ENCODE results near the gene UBE3A. TPM values are rescaled to one million over a fixed set of nuclear protein-coding genes. Genes with fewer than 3 reads are reported as not detected.

UBE3A gene
- total and polyA plus RNA-seq, 10 donors, result 12.2 to 111 (median 96.4) TPM

DNA sequence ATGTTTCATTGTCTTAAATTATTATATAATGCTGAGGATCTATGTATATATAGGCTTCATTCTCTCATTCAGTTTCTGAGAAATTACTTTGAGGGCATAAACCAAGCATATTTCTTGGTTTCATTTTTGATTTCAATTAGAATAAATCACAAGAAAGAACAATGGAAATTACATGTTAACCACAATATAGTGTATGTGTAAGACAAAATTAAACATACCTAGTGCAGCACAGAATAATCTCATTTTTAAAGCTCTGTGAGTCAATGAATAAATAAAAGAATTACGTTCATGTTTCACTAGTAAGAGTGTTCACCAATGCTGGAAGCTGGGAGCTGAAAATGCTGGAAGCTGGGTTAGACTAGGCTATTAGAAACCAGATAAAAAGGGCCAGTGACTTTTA, 72.8 kb downstream of the UBE3A start:
- H3K36me3 ChIP-seq, result peaks cover under 1 to 41% (median 15%) of the 10 kb centered on the region in 6 donors
- H3K4me1 ChIP-seq, result peaks cover 0 to 14% (median 4%) of the 10 kb centered on the region in 6 donors
- no peak overlapping the region for H3K4me3 ChIP-seq
- H3K9me3 ChIP-seq, result no peaks in the 10 kb centered on the region
- intact Hi-C loops (cut with DNase I; ENCODE audit: low total_unique reads), result no loop called here
- 69 to 85% (median 72%) methylated on average over 1 of the region's 1 CpG for WGBS, 5 donors
- H3K27me3 ChIP-seq (replicated peaks in 1 of 7), result no peaks in the 10 kb centered on the region
- no peak for TF ChIP-seq POLR2AphosphoS5 (IDR thresholded peaks at IDR 0.05)
- TF ChIP-seq, protein P1, sequence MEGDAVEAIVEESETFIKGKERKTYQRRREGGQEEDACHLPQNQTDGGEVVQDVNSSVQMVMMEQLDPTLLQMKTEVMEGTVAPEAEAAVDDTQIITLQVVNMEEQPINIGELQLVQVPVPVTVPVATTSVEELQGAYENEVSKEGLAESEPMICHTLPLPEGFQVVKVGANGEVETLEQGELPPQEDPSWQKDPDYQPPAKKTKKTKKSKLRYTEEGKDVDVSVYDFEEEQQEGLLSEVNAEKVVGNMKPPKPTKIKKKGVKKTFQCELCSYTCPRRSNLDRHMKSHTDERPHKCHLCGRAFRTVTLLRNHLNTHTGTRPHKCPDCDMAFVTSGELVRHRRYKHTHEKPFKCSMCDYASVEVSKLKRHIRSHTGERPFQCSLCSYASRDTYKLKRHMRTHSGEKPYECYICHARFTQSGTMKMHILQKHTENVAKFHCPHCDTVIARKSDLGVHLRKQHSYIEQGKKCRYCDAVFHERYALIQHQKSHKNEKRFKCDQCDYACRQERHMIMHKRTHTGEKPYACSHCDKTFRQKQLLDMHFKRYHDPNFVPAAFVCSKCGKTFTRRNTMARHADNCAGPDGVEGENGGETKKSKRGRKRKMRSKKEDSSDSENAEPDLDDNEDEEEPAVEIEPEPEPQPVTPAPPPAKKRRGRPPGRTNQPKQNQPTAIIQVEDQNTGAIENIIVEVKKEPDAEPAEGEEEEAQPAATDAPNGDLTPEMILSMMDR (IDR thresholded peaks at IDR 0.05 in 8 of 11, conservative IDR thresholded peaks at IDR 0.05 in 3 of 11), result no peak
- TF ChIP-seq POLR2A (IDR thresholded peaks at IDR 0.05), result no peak
- H3K27ac ChIP-seq, result no peak overlapping the region
- DNase-seq, result no peak

DNA sequence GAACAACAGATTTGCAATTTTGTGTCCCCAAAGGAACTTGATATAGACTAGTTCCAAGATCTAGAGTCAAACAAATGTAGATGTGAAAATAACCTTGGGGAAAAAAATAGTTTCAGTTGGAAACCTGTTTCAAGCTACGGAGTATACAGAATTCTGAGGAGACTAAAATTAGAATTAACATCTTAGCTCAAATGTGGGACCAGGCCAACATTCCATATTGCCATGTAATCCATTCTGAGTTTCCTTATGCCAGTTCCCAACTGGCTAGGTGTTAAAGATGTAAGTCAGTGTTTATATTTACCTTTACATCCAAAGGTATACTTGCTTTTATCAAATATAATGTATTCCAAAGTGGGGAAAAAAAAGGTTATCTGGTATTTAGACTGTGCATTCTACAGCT, 76.3 kb downstream of the UBE3A start:
- TF ChIP-seq POLR2AphosphoS5 (IDR thresholded peaks at IDR 0.05) (no peak), POLR2A (IDR thresholded peaks at IDR 0.05) (no peak)
- TF ChIP-seq, protein P1 (IDR thresholded peaks at IDR 0.05 in 8 of 11, conservative IDR thresholded peaks at IDR 0.05 in 3 of 11), result no peak
- 83 to 100% (median 94%) methylated on average over 1 of the region's 1 CpG for WGBS, 5 donors
- Histone ChIP-seq H3K36me3 (peaks cover 0 to 40% (median 1%) of the 10 kb centered on the region in 6 donors), H3K27me3 (replicated peaks in 1 of 7) (no peaks in the 10 kb centered on the region), H3K27ac (no peak overlapping the region), H3K4me3 (no peak overlapping the region), H3K9me3 (no peaks in the 10 kb centered on the region), H3K4me1 (peaks cover 0 to 12% (median 4%) of the 10 kb centered on the region in 6 donors)
- intact Hi-C loops (cut with DNase I; ENCODE audit: low total_unique reads), result no loop called here
- no peak for DNase-seq

DNA sequence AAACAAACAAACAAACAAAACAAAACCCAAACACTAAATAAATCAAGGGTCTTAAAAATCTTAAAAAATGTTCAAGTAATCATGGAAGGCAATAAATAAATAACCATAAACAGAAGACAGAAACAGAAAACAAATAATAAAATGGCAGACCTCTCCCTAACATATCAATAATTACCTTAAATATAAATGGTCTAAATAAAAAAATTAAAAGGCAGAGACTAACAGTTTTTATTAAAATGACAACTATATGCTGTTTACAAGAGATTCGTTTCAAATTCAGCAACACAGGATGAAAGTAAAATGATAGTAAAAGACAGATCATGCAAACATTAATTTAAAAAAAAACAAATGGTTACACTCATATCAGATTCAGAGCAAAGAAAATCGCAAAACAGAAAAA, 91.1 kb downstream of the UBE3A start:
- Histone ChIP-seq H3K9me3 (peaks cover 0 to 41% (median 35%) of the 10 kb centered on the region in 8 donors), H3K27ac (no peak overlapping the region), H3K36me3 (peaks cover 2 to 93% (median 36%) of the 10 kb centered on the region in 6 donors), H3K4me3 (no peak overlapping the region), H3K27me3 (replicated peaks in 1 of 7) (no peaks in the 10 kb centered on the region), H3K4me1 (no peaks in the 10 kb centered on the region)
- TF ChIP-seq, protein P1 (IDR thresholded peaks at IDR 0.05 in 8 of 11, conservative IDR thresholded peaks at IDR 0.05 in 3 of 11), result no peak
- TF ChIP-seq POLR2A (IDR thresholded peaks at IDR 0.05) (no peak), POLR2AphosphoS5 (IDR thresholded peaks at IDR 0.05) (no peak)
- intact Hi-C loops (cut with DNase I; ENCODE audit: low total_unique reads), result no loop called here
- WGBS, 5 donors, result 93 to 99% (median 97%) methylated on average over 2 of the region's 2 CpGs
- no peak for DNase-seq

DNA sequence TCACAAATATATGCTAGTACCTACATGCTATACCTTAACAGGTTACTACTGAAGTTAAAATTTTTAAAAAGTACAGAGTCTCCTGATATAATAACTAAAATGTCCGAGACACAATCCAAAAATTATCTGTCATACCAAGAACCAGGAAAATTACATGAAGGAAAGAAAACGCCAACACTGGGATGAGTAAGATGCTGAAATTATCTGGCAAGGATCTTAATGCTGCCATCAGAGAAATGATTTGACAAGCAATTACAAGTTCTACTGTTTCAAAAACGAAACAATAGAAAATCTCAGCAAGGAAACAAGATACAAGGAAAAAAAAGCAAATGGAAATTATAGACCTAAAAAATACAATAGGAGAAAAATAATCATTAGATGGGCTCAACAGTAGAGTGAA, 92.5 kb downstream of the UBE3A start:
- TF ChIP-seq, protein P1 (IDR thresholded peaks at IDR 0.05 in 8 of 11, conservative IDR thresholded peaks at IDR 0.05 in 3 of 11), result no peak
- TF ChIP-seq POLR2A (IDR thresholded peaks at IDR 0.05) (no peak), POLR2AphosphoS5 (IDR thresholded peaks at IDR 0.05) (no peak)
- Histone ChIP-seq H3K27ac (no peak overlapping the region), H3K36me3 (peaks cover 2 to 93% (median 26%) of the 10 kb centered on the region in 6 donors), H3K27me3 (replicated peaks in 1 of 7) (no peaks in the 10 kb centered on the region), H3K9me3 (peaks cover 0 to 41% (median 35%) of the 10 kb centered on the region in 8 donors), H3K4me3 (no peak overlapping the region), H3K4me1 (no peaks in the 10 kb centered on the region)
- intact Hi-C loops (cut with DNase I; ENCODE audit: low total_unique reads), result no loop called here
- 93 to 100% (median 96%) methylated on average over 3 of the region's 3 CpGs for WGBS, 5 donors
- DNase-seq, result no peak
